GM23338 (cell line): ENCODE data around the gene NETO2. TPM values are rescaled to one million over a fixed set of nuclear protein-coding genes. Genes with fewer than 3 reads are reported as not detected.
"Not testable (repeated sequence)": the region's sequence is repeated elsewhere in the genome, so short reads cannot be mapped to it uniquely, and the experiment has no call there.

Experiments
- ATAC-seq: fragments of 200-7000 bp; cut with Tn5 transposase; 3 replicates; pipeline ENCODE4 v1.9.1; 2020
- DNase-seq: peaks from one replicate; pipeline ENCODE4 v3.0.0-alpha.2; 2015; ENCODE audit warnings: low spot score
- H2AFZ ChIP-seq: fragments of 200-600 bp; sonication (generic); 2 replicates; pipeline ENCODE4 v1.8.0; 2016; ENCODE audit warnings: antibody characterized with exemption, mild to moderate bottlenecking, moderate library complexity
- H3F3A ChIP-seq: fragments of 200-600 bp; sonication (generic); replicated peaks from 2 replicates; pipeline ENCODE4 v1.8.0; 2017; ENCODE audit warnings: antibody characterized with exemption, mixed run types, low read depth
- H3K27ac ChIP-seq: fragments of 200-600 bp; sonication (generic); 2 replicates; pipeline ENCODE4 v1.6.1; 2016; ENCODE audit warnings: low read depth
- H3K27me3 ChIP-seq: fragments of 200-600 bp; sonication (generic); 2 replicates; pipeline ENCODE4 v1.8.0; 2016; ENCODE audit warnings: mild to moderate bottlenecking, mixed run types, moderate library complexity; ENCODE audit not compliant: insufficient read depth
- H3K36me3 ChIP-seq: fragments of 200-600 bp; sonication (generic); 2 replicates; pipeline ENCODE4 v1.8.0; 2016; ENCODE audit warnings: mild to moderate bottlenecking; ENCODE audit not compliant: insufficient read depth
- H3K4me1 ChIP-seq: fragments of 200-600 bp; sonication (generic); 2 replicates; pipeline ENCODE4 v1.8.0; 2016; ENCODE audit warnings: mild to moderate bottlenecking, moderate library complexity; ENCODE audit not compliant: insufficient read depth
- H3K4me2 ChIP-seq: fragments of 200-600 bp; sonication (generic); 2 replicates; pipeline ENCODE4 v1.7.1; 2017; ENCODE audit warnings: mixed run types
- H3K4me3 ChIP-seq: fragments of 200-600 bp; sonication (generic); 2 replicates; pipeline ENCODE4 v1.6.1; 2016; ENCODE audit warnings: mixed run types
- H3K79me2 ChIP-seq: fragments of 200-600 bp; sonication (generic); replicated peaks from 2 replicates; pipeline ENCODE4 v1.8.0; 2017; ENCODE audit warnings: mild to moderate bottlenecking; ENCODE audit not compliant: insufficient read depth
- H3K9me2 ChIP-seq: fragments of 200-600 bp; sonication (generic); 2 replicates; pipeline ENCODE4 v1.8.0; 2017; ENCODE audit not compliant: insufficient read depth
- H4K20me1 ChIP-seq: fragments of 200-600 bp; sonication (generic); replicated peaks from 2 replicates; pipeline ENCODE4 v1.8.0; 2017; ENCODE audit warnings: mild to moderate bottlenecking; ENCODE audit not compliant: insufficient read depth
- H3K27ac Mint-ChIP-seq: 2 replicates; pipeline ENCODE4 v1.8.0; 2020; ENCODE audit warnings: inconsistent platforms, mild to moderate bottlenecking, moderate library complexity, mixed read lengths
- H3K27me3 Mint-ChIP-seq: 3 replicates; pipeline ENCODE4 v1.8.0; 2022; ENCODE audit warnings: low read depth, mild to moderate bottlenecking, moderate library complexity, mixed read lengths, inconsistent platforms; ENCODE audit not compliant: insufficient read depth, poor library complexity
- H3K36me3 Mint-ChIP-seq: 3 replicates; pipeline ENCODE4 v1.8.0; 2021; ENCODE audit warnings: low read depth, mild to moderate bottlenecking, inconsistent platforms, moderate library complexity, mixed read lengths
- H3K4me1 Mint-ChIP-seq: 3 replicates; pipeline ENCODE4 v1.8.0; 2020; ENCODE audit warnings: mild to moderate bottlenecking, inconsistent platforms, mixed read lengths
- H3K4me3 Mint-ChIP-seq: 3 replicates; pipeline ENCODE4 v1.8.0; 2021; ENCODE audit warnings: moderate library complexity, mild to moderate bottlenecking, inconsistent platforms, mixed read lengths
- H3K9me3 Mint-ChIP-seq: 3 replicates; pipeline ENCODE4 v1.8.0; 2020; ENCODE audit warnings: moderate library complexity, mild to moderate bottlenecking, inconsistent platforms, mixed read lengths
- CTCF ChIP-seq, 2 experiments: fragments of 200-600 bp in 1 of 2; sonication (generic) in 1 of 2; conservative IDR thresholded peaks; 2 replicates each; pipeline versions ENCODE4 v1.5.1 to v1.6.1; 2016 to 2017; ENCODE audit warnings: antibody characterized with exemption in 2 of 2, low read depth in 2 of 2, mild to moderate bottlenecking in 2 of 2, moderate library complexity in 1 of 2
- ZNF462 ChIP-seq: fragments of 250-450 bp; sonication (Bioruptor Pico); IDR thresholded peaks from 2 replicates; pipeline ENCODE4 v1.5.0; 2020; ENCODE audit warnings: mild to moderate bottlenecking, moderate library complexity
- polyA plus RNA-seq: library from polyadenylated mRNA; unstranded; fragments of >200 nt; fragmentation: Nextera tagmentation; extraction: Ambion mirVana; gene quantifications from 2 replicates; pipeline ENCODE4 v1.2.1, GENCODE V29; 2016
- total RNA-seq: library from RNA; depleted of rRNA; stranded (reverse); fragments of >200 nt; shearing (Covaris generic); gene quantifications from 2 replicates; pipeline ENCODE4 v1.2.3, GENCODE V29; 2014

NETO2 gene
- total and polyA plus RNA-seq, 2 experiments from 2014 or later: 6.6 to 10.6 TPM

GRCh38 chr16:47059991-47060390 lies 83.8 kb downstream of the NETO2 start:
- H3K4me1 Mint-ChIP-seq: no peaks in the 10 kb centered on the region
- no peaks in the 10 kb centered on the region for H3K79me2 ChIP-seq
- no peak overlapping the region for H3K4me2 ChIP-seq
- no peaks in the 10 kb centered on the region for H3F3A ChIP-seq
- no peak overlapping the region for H2AFZ ChIP-seq
- H4K20me1 ChIP-seq: no peaks in the 10 kb centered on the region
- peaks cover 5% of the 10 kb centered on the region for H3K27me3 Mint-ChIP-seq
- no peak overlapping the region for H3K27ac ChIP-seq
- ATAC-seq (no peak), DNase-seq (no peak)
- H3K36me3 Mint-ChIP-seq: peaks cover 6% of the 10 kb centered on the region; the same call in 1 of the 3 replicates
- no peaks in the 10 kb centered on the region for H3K27me3 ChIP-seq
- H3K27ac Mint-ChIP-seq: no peak overlapping the region
- no peaks in the 10 kb centered on the region for H3K4me1 ChIP-seq
- no peak overlapping the region for H3K4me3 ChIP-seq
- H3K36me3 ChIP-seq: no peaks in the 10 kb centered on the region
- no peak overlapping the region for H3K4me3 Mint-ChIP-seq
- no peak for TF ChIP-seq ZNF462
- 0 out of 4 replicates have a peak, but pooled peaks have one; percentile 12 to 29 for TF ChIP-seq CTCF (conservative IDR thresholded peaks at IDR 0.05; ENCODE audit: low read depth in 2 of 2)
- peaks cover 10% of the 10 kb centered on the region for H3K9me3 Mint-ChIP-seq
- H3K9me2 ChIP-seq: 0 out of 2 replicates have a peak, but pooled peaks cover 3% of the 10 kb centered on the region

- not testable (repeated sequence) for H3K27ac ChIP-seq, H3K4me3 ChIP-seq, H3K4me3 Mint-ChIP-seq, H3F3A ChIP-seq, H3K27ac Mint-ChIP-seq, H2AFZ ChIP-seq, ATAC-seq, H3K4me1 Mint-ChIP-seq, H4K20me1 ChIP-seq, H3K9me2 ChIP-seq, H3K4me1 ChIP-seq, H3K79me2 ChIP-seq, H3K27me3 ChIP-seq, H3K4me2 ChIP-seq, DNase-seq, H3K36me3 Mint-ChIP-seq, H3K36me3 ChIP-seq, H3K27me3 Mint-ChIP-seq
- H3K9me3 Mint-ChIP-seq: peaks cover 13% of the 10 kb centered on the region
Observed at GRCh38 chr16:47059130-47059529, 84.6 kb downstream of the NETO2 start.
